Coronary artery (tissue), 2 donors: Measurements from ENCODE around the gene PSENEN.

Experiments used
- DNase-seq: peaks from one replicate; pipeline ENCODE4 v3.0.0-alpha.2; 2017; ENCODE audit warnings: low spot score
- H3K27ac ChIP-seq, 2 donors: fragments of 200-600 bp; sonication (generic); one replicate each; pipeline ENCODE4 v1.5.1; 2016 to 2019
- H3K4me3 ChIP-seq: fragments of 200-600 bp; sonication (generic); 2 replicates; pipeline ENCODE4 v1.5.1; 2016; ENCODE audit warnings: mild to moderate bottlenecking, moderate library complexity
- CTCF ChIP-seq: fragments of 200-600 bp; sonication (generic); IDR thresholded peaks from one replicate; pipeline ENCODE4 v1.5.1; 2019; ENCODE audit warnings: antibody characterized with exemption

Gene PSENEN

GRCh38 chr19:35783469-35784434 lies 38.3 kb downstream of the PSENEN start:
- Histone ChIP-seq H3K27ac (no peak overlapping the region), H3K4me3 (no peak overlapping the region)
- no peak for TF ChIP-seq CTCF
- DNase-seq = no peak

GRCh38 chr19:35784503-35785338 lies 39.3 kb downstream of the PSENEN start:
- H3K27ac ChIP-seq = no peak overlapping the region
- TF ChIP-seq CTCF = no peak

GRCh38 chr19:35785339-35785627 lies 39.8 kb downstream of the PSENEN start:
- TF ChIP-seq CTCF = no peak
- DNase-seq = no peak
- no peak overlapping the region for H3K27ac ChIP-seq

More at GRCh38 chr19:35784503-35785338, 39.3 kb downstream of the PSENEN start:
- H3K4me3 ChIP-seq = no peak overlapping the region
- no peak for DNase-seq

GRCh38 chr19:35786299-35787160 lies 41.1 kb downstream of the PSENEN start:
- DNase-seq = no peak
- Histone ChIP-seq H3K27ac (no peak overlapping the region), H3K4me3 (no peak overlapping the region)
- TF ChIP-seq CTCF = no peak

More at GRCh38 chr19:35785339-35785627, 39.8 kb downstream of the PSENEN start:
- no peak overlapping the region for H3K4me3 ChIP-seq

- Histone ChIP-seq H3K27ac (no peak overlapping the region), H3K4me3 (no peak overlapping the region)
- no peak for DNase-seq
- TF ChIP-seq CTCF = no peak
These were observed 41.9 kb downstream of the PSENEN start for GRCh38 chr19:35787227-35787799.

GRCh38 chr19:35788205-35788960 lies 42.9 kb downstream of the PSENEN start:
- no peak overlapping the region for H3K27ac ChIP-seq
- H3K4me3 ChIP-seq = no peak overlapping the region
- no peak for TF ChIP-seq CTCF
- DNase-seq = no peak
